Measurements from ENCODE around the gene TUBB1. TPM values are rescaled to one million over a fixed set of nuclear protein-coding genes. Genes with fewer than 3 reads are reported as not detected.

Gene TUBB1
- polyA plus RNA-seq, 4 donors, result 1.7 to 3.2 (median 2.5) TPM

GRCh38 chr20:59071216-59071615, 52.0 kb downstream of the TUBB1 start:
- no peak for DNase-seq (ENCODE audit: low read depth in 4 of 4, low spot score in 2 of 4)

DNA sequence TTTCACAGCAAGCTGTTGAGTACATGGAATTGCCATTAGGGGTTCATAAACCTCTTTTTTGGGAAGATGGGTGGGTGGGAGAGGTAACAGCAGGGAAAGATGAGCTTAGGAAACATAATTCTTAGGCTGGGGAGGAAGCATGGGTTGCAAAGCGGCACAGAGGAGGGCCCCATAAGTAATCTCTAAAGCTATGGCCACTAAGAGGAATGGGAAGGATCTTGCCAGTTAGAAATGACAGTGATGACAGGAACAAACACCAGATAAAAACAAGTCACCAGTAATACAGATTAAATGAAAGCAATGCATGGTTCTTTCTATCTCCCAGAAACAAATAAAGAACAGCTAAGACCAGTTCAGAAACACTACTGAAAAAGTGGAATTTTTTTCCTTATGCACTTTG, 54.4 kb downstream of the TUBB1 start:
- no peak for DNase-seq (ENCODE audit: low read depth in 4 of 4, low spot score in 2 of 4)

DNA sequence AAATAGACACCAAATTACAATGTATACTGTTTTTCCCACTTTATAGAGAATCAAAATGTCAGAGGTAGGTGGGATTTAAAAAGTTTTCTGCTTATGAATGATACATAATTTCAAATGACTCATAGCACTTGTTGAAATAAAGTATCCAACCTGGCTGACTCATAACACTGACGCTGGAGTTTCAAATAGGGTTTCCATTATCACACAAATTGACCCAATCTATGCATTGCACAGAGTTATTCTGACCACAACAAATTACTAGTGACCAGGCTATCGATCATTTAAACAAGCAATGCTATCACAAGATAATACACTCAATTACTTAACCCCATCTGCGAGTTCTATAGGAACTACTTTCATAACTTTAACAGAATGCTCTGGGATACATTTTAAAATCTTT, 55.2 kb downstream of the TUBB1 start:
- DNase-seq (ENCODE audit: low read depth in 4 of 4, low spot score in 2 of 4), result no peak

GRCh38 chr20:59075934-59076508, 56.8 kb downstream of the TUBB1 start:
- DNase-seq (ENCODE audit: low read depth in 4 of 4, low spot score in 2 of 4), result no peak

Other genes starting within 250 kb of the TUBB1 start
- gene GNAS-AS1, start 168.5 kb upstream of the TUBB1 start, polyA plus RNA-seq (ENCODE audit: insufficient read length in 4 of 4), result 1 to 10 TPM in 3 of 4 donors, under 1 TPM in 1; 0.64 to 2.1 (median 1.3) TPM
- gene GNAS, start 166.7 kb upstream of the TUBB1 start, polyA plus RNA-seq (ENCODE audit: insufficient read length in 4 of 4), result 1,000 to 10,000 TPM; 1,850 to 2,253 (median 2,031) TPM
- 100 to 1,000 TPM; 108 to 159 (median 127) TPM for gene NELFCD, start 38.2 kb upstream of the TUBB1 start, polyA plus RNA-seq (ENCODE audit: insufficient read length in 4 of 4)
- 10 to 100 TPM; 76.9 to 85.1 (median 80.6) TPM for gene CTSZ, start 12.2 kb upstream of the TUBB1 start, polyA plus RNA-seq (ENCODE audit: insufficient read length in 4 of 4)
- gene ATP5F1E, start 12.9 kb downstream of the TUBB1 start, polyA plus RNA-seq (ENCODE audit: insufficient read length in 4 of 4), result 100 to 1,000 TPM; 168 to 242 (median 196) TPM
- 10 to 100 TPM; 65.4 to 74.0 (median 70.4) TPM for gene PRELID3B, start 23.4 kb downstream of the TUBB1 start, polyA plus RNA-seq (ENCODE audit: insufficient read length in 4 of 4)
- under 1 TPM; 0.08 to 0.13 (median 0.10) TPM for gene ZNF831, start 144.4 kb downstream of the TUBB1 start, polyA plus RNA-seq (ENCODE audit: insufficient read length in 4 of 4)